NCI-H1694 treated with DMSO at 0.1 percent for 48 hours (cell line): ENCODE results near the gene SF3A1.

Source experiments
- DNase-seq: peaks from one replicate; lab custom pipeline; 2025; lab: John Stamatoyannopoulos, UW

Gene SF3A1

GRCh38 chr22:30288419-30289140, 68.1 kb downstream of the SF3A1 start:
- DNase-seq = no peak

DNA sequence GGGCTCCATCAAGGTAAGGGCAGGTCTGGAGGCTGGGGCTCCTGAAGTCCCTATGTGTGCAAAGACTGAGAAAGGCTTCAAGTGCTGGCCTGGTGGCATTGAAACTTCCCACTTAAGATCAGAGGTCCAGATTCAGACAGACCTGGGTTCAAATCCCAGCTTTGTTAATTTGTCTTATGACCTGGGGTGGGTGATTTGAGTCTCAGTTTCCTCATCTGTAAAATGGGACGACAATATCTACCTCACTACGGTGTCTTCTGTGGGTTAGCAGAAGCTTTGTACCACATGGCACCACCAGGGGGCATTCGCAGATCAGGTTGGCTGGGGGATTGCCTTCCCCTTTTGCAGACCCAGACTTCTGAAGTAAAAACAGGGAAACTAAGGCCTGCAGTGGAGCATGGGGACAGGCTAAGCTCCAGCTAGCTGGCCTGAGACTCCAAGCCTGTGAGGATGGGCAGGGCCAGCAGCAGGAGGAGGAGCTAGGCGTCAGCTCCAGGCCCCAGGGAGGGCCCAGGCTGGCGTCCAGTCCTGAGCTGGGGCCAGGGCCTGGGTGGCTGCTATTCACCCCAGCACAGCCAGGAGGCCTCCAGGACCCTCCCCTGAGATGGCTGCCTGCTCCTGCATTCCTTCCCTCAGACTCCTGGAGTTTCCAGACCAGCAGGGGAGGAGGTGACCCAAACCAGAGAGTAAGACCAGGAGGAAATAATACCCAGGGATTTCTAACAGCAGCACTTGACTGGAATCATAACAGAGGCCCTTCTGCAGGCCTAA, 68.9 kb downstream of the SF3A1 start:
- peak; percentile 49 for DNase-seq

- DNase-seq = peak; percentile 32
Measured at GRCh38 chr22:30286813-30287647, 69.7 kb downstream of the SF3A1 start.

DNA sequence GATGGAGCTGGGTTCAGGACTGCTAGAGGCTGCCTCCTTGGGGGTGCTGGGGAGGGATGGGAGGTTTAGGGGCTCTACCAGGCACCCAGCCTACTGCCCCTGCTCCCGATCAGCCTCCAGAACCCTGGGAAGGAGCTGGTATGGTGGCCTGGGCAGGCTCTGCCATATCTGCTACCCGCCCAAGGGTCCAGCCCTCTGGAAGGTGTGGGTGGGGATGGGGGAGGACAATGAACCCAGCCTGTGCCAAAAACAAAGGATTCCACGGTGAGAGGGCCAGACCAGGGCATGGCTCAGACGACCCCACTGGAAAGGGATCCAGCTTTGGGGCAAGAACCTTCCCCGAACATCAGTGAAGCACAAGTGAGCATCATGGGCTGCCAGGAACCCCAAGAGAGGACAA, 70.4 kb downstream of the SF3A1 start:
- no peak for DNase-seq

DNA sequence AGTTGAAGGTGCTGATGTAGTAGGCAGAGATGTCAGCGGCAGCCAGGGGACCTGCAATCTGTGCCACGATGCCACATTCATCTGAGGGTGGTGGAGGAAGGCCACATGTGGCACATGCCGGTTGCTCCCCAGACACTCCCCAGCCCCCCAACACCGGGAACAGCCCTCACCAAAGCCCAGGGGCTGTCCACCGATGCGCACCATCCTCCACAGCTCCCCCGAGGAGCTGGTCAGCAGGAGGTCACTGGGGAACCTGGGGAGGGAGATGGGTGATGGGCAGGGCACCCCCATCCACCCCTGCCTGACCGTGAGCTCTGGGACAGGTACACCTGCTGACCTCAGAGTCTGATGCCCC, 70.9 kb downstream of the SF3A1 start:
- no peak for DNase-seq

DNA sequence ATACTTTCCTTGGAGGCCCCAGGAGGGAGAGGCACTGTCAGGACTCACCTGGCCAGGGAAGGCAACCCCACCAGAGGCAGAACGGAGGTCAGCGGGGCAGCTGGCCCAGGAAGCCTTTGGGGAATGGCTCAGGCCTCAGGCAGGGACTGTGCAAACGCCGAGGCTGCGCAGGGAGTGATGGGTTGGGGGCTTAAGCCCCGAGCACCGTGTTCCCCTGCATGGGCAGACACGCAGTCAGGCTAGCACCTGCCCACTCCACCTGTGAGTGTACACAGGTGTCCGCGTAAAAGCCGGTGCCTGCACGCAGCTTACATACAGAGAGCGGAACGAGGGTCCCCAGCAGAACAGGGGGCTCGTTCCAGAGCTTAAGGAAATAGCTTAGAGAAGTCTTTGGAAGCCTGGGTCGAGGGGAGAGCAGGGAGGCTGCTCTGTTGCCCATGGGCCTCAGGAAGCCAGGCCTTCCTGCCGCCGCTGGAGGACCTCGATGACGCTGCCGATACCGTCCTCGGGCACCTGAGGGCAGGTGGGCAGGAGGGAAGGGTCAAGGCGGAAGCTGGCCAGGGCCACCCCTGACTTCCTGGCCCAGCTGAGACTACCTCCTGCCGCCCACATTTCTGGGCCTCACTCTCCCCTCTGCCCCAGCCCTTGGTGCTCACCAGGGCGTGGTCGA, 71.4 kb downstream of the SF3A1 start:
- DNase-seq = no peak

GRCh38 chr22:30284666-30285065, 72.0 kb downstream of the SF3A1 start:
- DNase-seq = no peak

DNA sequence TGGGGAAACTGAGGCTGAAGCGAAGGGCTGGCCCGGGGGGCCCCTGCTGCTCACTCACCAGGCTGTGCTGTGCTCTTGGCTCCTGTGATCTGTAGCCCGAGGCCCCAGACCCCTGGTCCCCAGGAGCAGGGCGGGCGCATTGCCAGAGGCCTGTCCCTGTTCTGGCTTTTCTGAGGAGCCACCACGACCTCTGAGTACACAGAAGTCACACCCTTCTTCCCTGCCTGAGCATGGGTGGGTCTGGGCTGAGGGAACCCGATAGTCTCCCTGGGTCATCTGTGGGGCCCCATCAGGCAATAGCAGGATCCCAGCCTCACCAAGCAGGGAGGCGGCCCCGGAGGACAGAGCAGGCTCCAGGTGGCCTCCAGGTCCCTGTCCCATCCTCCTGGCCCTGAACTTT, 72.5 kb downstream of the SF3A1 start:
- DNase-seq = no peak

- DNase-seq = no peak
Measured at GRCh38 chr22:30283342-30283741, 73.4 kb downstream of the SF3A1 start.

DNA sequence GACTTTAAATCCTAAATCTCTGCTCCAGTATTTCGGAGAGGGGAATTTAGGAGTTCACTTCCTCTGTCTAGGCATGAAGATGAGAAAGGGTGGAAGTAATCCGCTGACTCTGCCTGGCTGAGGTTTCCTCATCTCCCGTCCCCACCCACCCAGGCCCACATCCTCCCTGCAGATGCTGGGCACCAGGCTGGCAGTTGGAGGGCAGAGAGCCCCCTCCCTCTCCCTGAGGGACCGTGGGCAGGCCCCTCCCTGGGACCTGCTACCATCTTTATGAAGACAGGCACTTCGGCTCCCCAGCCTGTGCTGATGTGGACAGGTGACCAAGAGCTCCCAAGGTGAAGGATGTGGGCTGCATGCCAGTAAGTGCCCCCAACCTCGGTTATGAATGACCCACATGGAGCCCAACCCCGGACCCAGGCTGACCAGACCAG, 74.1 kb downstream of the SF3A1 start:
- DNase-seq = no peak
